Dermis microvascular lymphatic vessel endothelial cell (primary cell): ENCODE data around the gene LAMA2. TPM values are rescaled to one million over a fixed set of nuclear protein-coding genes. Genes with fewer than 3 reads are reported as not detected.
A peak's percentile ranks its signal among the peaks of the same experiment; 100 is the strongest.

Source experiments
- DNase-seq, 2 donors: peaks; one replicate each; pipeline versions ENCODE4 v3.0.0 to v3.0.0-alpha.2; 2010; ENCODE audit warnings: low read depth in 2 of 2
- total RNA-seq: library from RNA; depleted of rRNA; stranded (reverse); fragments of >200 nt; gene quantifications from 2 replicates; pipeline ENCODE4 v1.2.1, GENCODE V29; 2014

The LAMA2 gene
- total RNA-seq, 1 donor from 2014 or later = 0.64 TPM

GRCh38 chr6:129264480-129265045 is 381.6 kb downstream of the LAMA2 start:
- no peak for DNase-seq

DNA sequence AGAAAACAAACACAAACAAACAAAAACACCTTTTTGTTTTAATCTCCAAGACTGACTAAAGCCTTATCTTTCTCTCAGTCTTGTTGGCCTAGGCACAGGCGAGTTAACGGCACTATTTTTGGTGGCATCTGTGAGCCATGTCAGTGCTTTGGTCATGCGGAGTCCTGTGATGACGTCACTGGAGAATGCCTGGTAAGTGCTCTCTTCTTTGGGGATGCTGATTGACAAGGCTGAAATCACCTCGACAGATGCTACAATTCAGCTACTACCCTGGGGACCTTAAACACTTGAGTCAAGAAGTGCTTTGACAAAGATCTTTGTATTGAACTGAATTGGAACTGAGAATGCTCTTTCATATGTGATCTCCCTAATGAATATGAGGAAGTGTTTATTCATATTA is 384.1 kb downstream of the LAMA2 start:
- DNase-seq = no peak

DNA sequence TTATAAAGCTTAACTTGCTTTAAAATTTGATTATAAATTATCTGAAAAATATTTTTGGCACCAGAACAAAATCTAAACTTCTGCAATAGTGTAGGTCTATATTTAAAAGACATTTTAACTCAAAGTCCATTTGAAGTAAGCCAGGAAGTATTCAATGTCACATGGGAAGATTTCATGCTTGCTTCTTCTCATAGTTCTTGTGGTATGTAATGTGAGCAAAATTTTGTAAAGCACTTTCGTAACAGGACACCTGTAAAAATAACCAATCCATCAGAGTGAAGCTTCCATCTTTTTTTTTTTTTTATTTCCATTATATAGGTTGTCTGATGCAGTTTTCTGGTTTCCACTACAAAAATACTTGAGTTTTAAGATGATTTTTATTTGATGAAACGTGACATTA is 386.1 kb downstream of the LAMA2 start:
- DNase-seq = no peak

- DNase-seq = no peak
Observed at GRCh38 chr6:129269891-129270290, 387.0 kb downstream of the LAMA2 start.

DNA sequence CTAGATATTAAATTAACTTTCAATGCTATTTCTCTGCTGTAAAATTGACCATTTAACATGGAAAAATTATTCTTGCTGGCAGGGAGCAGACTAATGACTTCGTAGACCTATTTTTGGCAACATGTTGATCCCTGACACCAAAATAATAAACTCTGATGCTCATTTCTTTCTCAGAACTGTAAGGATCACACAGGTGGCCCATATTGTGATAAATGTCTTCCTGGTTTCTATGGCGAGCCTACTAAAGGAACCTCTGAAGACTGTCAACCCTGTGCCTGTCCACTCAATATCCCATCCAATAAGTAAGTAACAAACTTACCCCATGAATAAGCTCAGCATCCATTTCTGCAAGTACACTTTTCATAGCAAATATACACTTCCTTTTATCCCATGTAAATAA is 387.5 kb downstream of the LAMA2 start:
- no peak for DNase-seq

- no peak for DNase-seq
Observed at GRCh38 chr6:129273161-129273560, 390.2 kb downstream of the LAMA2 start.

GRCh38 chr6:129276461-129276860 is 393.5 kb downstream of the LAMA2 start:
- no peak for DNase-seq

- DNase-seq = peak; percentile 2 to 11
Observed at GRCh38 chr6:129276986-129277385, 394.0 kb downstream of the LAMA2 start.

DNA sequence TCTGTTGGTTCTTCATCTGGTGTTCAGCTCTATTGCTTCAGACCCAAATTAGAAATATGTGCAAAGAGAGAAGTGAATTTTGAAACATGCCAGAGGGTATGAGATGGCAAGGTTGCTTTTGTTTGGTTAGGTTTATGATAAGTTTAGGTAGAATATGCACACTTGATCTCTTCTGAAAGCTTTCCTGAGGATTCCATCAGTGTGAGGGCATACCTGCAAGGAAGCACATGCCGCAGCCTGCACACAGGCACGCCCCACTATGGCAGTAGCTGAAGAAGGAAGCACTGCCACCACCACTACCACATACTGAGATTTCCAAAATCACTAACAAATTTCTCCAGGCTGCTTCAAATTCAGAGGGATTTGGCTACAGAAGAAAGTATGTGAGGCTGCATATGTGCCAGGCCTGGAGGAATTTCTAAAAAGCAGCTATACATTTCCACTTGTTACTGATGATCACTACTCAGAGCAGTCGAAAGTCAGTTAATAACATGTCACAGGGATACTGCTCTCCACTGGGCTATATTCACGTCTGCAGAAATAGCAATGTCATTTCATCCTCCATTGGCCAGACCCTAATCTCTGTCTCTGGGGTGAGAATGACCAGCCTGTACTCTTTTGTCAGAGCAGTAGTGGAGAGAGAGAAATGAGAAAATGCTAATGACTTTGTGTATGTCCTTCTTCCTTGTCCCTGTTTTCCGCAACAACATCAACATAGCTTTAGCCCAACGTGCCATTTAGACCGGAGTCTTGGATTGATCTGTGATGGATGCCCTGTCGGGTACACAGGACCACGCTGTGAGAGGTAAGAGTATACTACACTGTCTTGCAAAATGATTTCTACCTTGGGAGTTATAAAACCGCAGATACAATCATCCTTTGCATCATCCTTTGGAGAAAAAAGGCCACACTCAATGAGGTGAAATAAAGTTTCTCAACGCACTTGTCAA is 396.7 kb downstream of the LAMA2 start:
- no peak for DNase-seq

GRCh38 chr6:129280293-129280644 is 397.3 kb downstream of the LAMA2 start:
- no peak for DNase-seq

GRCh38 chr6:129280749-129281148 is 397.8 kb downstream of the LAMA2 start:
- DNase-seq = no peak

- DNase-seq = no peak
Observed at GRCh38 chr6:129281168-129281796, 398.3 kb downstream of the LAMA2 start.

- DNase-seq = no peak
Observed at GRCh38 chr6:129282019-129282418, 399.1 kb downstream of the LAMA2 start.

DNA sequence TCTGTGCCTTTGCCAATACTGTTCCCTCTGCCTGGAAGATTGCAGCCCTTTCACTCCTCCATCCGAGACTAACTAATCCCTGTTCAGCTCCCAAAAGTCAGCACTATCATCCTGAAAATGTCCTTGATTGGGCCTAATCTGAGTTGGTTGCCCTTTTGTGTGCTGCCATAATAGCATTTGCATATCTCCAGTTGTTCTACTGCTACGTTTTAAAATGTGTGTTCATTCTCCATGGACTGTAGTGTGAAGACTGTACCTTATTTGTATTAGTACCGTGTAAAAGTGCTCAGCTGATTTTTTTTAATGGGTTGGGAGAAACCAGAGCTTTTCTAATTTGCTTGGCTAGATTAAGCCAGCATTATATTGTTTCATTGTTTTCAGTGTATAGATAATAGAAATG is 401.3 kb downstream of the LAMA2 start:
- DNase-seq = no peak

- no peak for DNase-seq
Observed at GRCh38 chr6:129287231-129288177, 404.6 kb downstream of the LAMA2 start.

DNA sequence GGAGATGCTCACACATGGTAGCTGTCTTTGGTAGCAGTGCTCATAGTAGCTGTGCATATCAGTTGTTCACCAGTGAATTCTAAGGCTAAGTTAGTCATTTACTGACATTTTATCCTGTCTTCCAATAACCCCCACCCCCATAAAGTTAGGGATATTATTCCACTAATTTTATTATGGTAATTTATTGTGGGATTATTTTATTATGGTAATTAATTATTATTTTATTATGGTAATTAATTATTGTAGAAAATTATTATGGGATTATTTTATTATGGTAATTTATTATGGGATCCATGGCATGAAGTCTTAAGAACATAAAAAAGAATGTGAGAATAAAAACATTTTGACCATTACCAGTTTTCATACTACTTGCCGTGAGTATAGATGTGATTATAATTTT is 406.5 kb downstream of the LAMA2 start:
- no peak for DNase-seq

DNA sequence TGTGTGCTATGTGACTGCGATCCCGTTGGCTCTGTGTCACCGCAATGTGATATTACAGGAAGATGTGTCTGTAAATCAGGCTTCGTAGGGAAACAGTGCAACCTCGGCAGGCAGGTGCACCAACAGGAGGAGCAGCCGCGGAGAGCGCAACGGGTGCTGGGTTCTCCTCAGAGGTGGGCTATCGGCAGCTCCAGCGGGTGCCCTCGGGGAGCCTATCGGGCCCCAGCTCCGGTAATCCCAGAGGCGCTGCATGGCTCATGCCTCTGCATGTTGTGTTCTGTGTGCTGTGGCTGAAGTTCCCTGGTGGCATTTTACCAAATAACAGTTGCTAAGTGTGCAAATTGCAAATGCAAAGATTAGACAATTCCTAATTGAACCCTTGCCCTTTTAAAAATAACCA is 409.9 kb downstream of the LAMA2 start:
- DNase-seq = no peak

DNA sequence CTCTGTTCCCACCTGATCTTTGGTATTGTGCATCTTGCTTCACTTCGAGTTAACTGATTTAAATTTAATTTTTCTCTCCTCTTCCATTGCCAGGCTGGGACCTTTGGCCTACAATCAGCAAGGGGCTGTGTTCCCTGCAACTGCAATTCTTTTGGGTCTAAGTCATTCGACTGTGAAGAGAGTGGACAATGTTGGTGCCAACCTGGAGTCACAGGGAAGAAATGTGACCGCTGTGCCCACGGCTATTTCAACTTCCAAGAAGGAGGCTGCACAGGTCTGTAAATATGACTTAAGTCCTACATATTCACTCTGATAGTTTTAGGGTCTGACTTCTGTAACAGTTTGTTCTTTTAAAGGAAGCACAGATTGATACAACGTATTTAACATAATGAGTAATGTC is 414.7 kb downstream of the LAMA2 start:
- no peak for DNase-seq

GRCh38 chr6:129302671-129303070 is 419.7 kb downstream of the LAMA2 start:
- no peak for DNase-seq

DNA sequence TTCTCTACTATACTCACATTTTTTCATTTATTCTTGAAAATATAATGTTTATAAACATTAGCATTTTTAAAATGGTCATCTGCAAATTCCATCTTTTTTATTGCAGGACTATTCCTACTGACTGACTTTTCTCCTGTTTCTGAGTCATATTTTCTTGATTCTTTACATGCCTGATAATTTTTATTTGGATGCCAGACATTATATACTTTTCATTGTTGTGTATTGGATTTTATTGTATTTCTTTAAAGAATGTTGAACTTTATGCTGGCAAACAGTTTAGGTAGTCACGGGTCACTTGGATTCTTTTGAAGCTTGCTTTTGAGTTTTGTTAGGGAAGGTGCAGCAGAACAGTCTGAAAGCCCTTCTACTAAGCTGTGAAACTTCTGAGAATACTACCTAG is 423.9 kb downstream of the LAMA2 start:
- DNase-seq = no peak

GRCh38 chr6:129307845-129308244 is 424.9 kb downstream of the LAMA2 start:
- DNase-seq = no peak

DNA sequence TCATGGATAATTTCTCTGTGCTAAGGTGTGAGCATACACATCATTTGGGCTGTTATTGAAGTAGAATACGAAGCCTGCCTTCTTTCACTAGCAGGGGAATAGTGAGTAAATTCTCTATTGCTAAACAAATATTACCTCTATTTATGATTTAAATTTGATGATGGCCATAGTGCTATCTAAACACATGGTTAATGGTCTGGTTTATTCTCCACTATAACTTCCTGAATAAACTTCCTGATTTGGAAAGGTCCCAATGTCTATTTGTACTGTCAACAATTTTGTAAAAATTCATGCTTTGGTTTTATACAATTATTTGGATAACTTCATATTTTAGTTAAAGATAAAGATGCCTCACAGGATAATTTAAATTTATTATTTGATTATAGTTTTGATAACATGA is 426.2 kb downstream of the LAMA2 start:
- no peak for DNase-seq
